Skeletal muscle satellite cell (primary cell): ENCODE data around the gene BEGAIN.

ENCODE experiments used
- H3K27me3 ChIP-seq: 2 replicates; pipeline ENCODE4 v1.7.0; 2013; ENCODE audit warnings: low read length; ENCODE audit not compliant: control insufficient read depth, insufficient read depth
- H3K36me3 ChIP-seq: 2 replicates; pipeline ENCODE4 v1.7.0; 2013; ENCODE audit warnings: mild to moderate bottlenecking, control low read depth, low read length; ENCODE audit not compliant: insufficient read depth
- H3K4me1 ChIP-seq: 2 replicates; pipeline ENCODE4 v1.7.0; 2013; ENCODE audit warnings: low read length; ENCODE audit not compliant: control insufficient read depth, insufficient read depth
- H3K4me2 ChIP-seq: 2 replicates; pipeline ENCODE4 v1.7.0; 2013; ENCODE audit warnings: mild to moderate bottlenecking, low read length
- H3K4me3 ChIP-seq: 2 replicates; pipeline ENCODE4 v1.7.0; 2013; ENCODE audit warnings: low read length
- H3K9ac ChIP-seq: 2 replicates; pipeline ENCODE4 v1.7.0; 2013; ENCODE audit warnings: mild to moderate bottlenecking, low read depth, low read length, moderate library complexity
- H3K9me3 ChIP-seq: replicated peaks from 2 replicates; pipeline ENCODE4 v1.7.0; 2013; ENCODE audit warnings: mild to moderate bottlenecking, control low read depth, low read length

The BEGAIN gene

GRCh38 chr14:100532906-100533655 lies 54.1 kb downstream of the BEGAIN start:
- Histone ChIP-seq H3K27me3 (no peaks in the 10 kb centered on the region), H3K4me2 (no peak overlapping the region), H3K9ac (no peak overlapping the region), H3K9me3 (no peaks in the 10 kb centered on the region), H3K36me3 (no peaks in the 10 kb centered on the region), H3K4me3 (no peak overlapping the region), H3K4me1 (no peaks in the 10 kb centered on the region)

- no peak overlapping the region for H3K4me3 ChIP-seq
- H3K9me3 ChIP-seq, result no peaks in the 10 kb centered on the region
- H3K4me1 ChIP-seq, result no peaks in the 10 kb centered on the region
- H3K9ac ChIP-seq, result no peak overlapping the region
- no peaks in the 10 kb centered on the region for H3K36me3 ChIP-seq
- H3K4me2 ChIP-seq, result no peak overlapping the region
- no peaks in the 10 kb centered on the region for H3K27me3 ChIP-seq
Measured at GRCh38 chr14:100532154-100532861, 54.9 kb downstream of the BEGAIN start.

DNA sequence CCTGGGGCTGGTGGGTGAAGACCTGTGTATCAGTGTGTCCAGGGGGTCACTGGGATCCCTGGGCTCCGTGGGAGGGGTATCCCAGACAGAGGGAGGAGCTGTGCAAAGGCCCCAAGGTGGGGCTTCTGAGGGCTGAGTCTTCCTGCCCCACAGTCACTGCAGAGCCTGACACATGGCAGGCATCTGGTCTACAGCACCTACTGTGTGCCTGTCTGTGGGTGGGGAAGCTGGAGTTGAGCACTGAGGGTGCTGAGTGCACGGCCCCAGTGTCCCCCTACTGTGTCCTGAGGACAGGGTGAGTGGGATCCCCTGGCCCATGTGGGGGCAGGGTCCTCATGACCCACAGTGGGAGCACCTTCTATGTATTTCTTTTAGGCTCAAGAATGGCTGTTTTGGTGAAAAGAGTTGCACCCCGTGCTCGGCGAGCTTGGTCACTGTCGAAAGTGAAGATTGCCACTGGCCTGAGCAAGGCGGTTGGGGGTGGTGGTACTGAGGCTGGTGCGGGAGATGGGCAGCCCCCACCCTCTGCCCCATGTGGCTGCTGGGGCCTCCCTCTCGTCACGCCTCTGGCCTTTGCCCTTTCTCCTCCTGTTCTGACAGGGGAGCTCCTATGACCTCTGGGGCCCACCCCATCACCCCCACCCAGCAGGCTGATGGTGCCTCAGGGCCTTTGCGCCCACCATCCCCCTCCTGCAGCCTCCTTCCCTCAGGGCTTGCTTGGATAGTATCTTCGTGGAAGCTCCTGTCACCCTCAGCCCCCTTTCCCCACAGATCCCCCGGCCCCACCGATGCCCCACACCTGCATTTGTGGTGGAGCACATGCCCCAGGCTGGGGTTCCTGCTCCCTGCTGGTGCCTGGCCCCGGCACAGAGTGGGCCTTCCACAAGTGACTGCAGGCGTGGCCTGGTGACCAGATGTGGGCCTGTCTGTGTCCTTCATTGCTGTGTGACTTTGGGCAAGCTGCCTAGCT lies 55.8 kb downstream of the BEGAIN start:
- peaks cover 9% of the 10 kb centered on the region for H3K36me3 ChIP-seq
- no peaks in the 10 kb centered on the region for H3K9me3 ChIP-seq
- no peak overlapping the region for H3K4me3 ChIP-seq
- no peak overlapping the region for H3K9ac ChIP-seq
- H3K4me2 ChIP-seq, result no peak overlapping the region
- no peaks in the 10 kb centered on the region for H3K27me3 ChIP-seq
- H3K4me1 ChIP-seq, result no peaks in the 10 kb centered on the region

- no peaks in the 10 kb centered on the region for H3K27me3 ChIP-seq
- no peak overlapping the region for H3K9ac ChIP-seq
- H3K36me3 ChIP-seq, result peaks cover 16% of the 10 kb centered on the region
- no peak overlapping the region for H3K4me2 ChIP-seq
- no peak overlapping the region for H3K4me3 ChIP-seq
- no peaks in the 10 kb centered on the region for H3K4me1 ChIP-seq
- no peaks in the 10 kb centered on the region for H3K9me3 ChIP-seq
Measured at GRCh38 chr14:100530270-100531072, 56.7 kb downstream of the BEGAIN start.

- Histone ChIP-seq H3K4me1 (no peaks in the 10 kb centered on the region), H3K36me3 (peaks cover 16% of the 10 kb centered on the region), H3K27me3 (no peaks in the 10 kb centered on the region), H3K4me2 (no peak overlapping the region), H3K4me3 (no peak overlapping the region), H3K9me3 (no peaks in the 10 kb centered on the region), H3K9ac (no peak overlapping the region)
Measured at GRCh38 chr14:100529561-100530031, 57.6 kb downstream of the BEGAIN start.

DNA sequence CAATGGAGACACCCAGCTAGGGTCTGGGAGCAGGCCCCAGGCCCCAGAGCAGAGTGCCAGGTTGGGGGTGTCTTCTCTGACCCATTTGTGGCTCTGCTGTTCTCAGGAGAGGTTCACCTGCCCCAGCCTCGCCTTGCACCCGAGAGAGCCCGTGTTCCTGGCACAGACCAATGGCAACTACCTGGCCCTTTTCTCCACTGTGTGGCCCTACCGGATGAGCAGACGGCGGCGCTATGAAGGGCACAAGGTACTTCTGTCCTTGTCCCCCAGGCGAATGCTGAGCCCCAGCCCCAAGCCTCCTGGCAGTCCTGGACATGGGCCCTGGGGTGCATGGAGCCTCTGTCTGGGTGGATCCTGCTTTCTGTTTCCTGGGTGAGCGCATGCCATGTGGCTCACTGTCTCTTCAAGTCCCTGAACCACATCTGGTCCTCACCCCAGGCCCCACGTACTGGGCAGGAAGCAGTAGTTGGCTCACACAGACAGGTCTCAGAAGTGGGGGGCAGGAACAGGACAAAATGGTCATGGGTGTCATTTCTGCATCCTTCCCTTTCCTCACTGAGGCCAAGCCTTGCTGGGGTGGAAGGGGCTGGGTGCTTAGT lies 58.2 kb downstream of the BEGAIN start:
- no peaks in the 10 kb centered on the region for H3K27me3 ChIP-seq
- H3K4me2 ChIP-seq, result no peak overlapping the region
- H3K36me3 ChIP-seq, result peaks cover 16% of the 10 kb centered on the region
- H3K9ac ChIP-seq, result no peak overlapping the region
- H3K9me3 ChIP-seq, result no peaks in the 10 kb centered on the region
- H3K4me3 ChIP-seq, result no peak overlapping the region
- H3K4me1 ChIP-seq, result no peaks in the 10 kb centered on the region

DNA sequence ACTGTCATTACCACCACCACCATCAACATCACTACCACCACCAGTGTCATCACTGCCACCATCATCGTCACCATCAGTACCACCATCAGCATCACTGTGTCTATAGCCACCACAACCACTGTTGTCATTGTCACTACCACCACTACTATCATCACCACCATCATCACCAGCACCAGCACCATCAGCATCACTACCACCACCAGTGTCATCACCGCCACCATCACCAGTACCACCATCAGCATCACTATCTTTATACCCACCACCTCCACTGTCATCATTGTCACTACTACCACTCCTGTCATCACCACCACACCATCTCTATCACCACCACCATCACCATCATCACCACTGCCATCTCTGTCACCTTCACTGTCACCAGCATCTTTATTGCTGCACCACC lies 60.6 kb downstream of the BEGAIN start:
- H3K36me3 ChIP-seq, result peaks cover 16% of the 10 kb centered on the region
- no peak overlapping the region for H3K9ac ChIP-seq
- no peak overlapping the region for H3K4me3 ChIP-seq
- no peaks in the 10 kb centered on the region for H3K27me3 ChIP-seq
- H3K9me3 ChIP-seq, result no peaks in the 10 kb centered on the region
- no peaks in the 10 kb centered on the region for H3K4me1 ChIP-seq
- H3K4me2 ChIP-seq, result no peak overlapping the region

DNA sequence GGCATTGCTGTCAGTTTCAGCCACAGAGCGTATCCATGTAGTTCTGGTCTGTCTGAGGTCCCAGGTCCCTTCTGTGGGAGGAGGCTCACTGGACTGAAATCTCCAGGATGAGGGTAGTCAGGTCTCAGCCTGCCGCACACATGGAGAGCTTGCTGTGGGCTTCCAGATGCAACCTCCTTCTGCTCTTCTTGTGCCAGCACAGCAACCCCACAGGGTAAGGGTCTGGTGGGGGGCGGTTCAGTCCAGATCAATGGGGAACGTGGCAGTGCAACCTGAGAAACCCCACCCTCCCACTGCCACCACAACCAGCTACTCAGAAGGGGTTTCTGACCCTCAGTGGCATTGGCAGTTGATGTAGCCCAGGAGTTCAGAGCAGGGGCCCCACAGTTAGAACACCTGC lies 61.2 kb downstream of the BEGAIN start:
- no peak overlapping the region for H3K9ac ChIP-seq
- no peak overlapping the region for H3K4me3 ChIP-seq
- H3K36me3 ChIP-seq, result peaks cover 16% of the 10 kb centered on the region
- no peaks in the 10 kb centered on the region for H3K4me1 ChIP-seq
- no peaks in the 10 kb centered on the region for H3K9me3 ChIP-seq
- H3K27me3 ChIP-seq, result no peaks in the 10 kb centered on the region
- H3K4me2 ChIP-seq, result no peak overlapping the region

DNA sequence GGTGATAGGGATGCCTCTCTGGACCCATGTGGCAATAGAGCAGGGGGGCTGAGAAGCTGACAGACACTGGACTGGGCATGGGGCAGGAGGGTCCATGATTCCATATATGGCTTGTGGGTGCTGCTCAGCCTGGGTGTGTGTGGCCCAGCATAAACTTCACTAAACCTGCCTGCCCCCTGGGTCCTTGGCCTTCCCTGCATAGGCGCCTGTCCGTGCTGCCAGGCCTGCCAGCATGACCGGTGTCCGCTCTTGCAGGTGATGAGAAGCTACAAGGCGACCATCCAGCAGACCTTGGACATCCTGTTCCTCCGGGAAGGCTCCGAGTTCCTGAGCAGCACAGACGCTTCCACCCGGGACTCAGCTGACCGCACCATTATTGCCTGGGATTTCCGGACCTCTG lies 61.6 kb downstream of the BEGAIN start:
- Histone ChIP-seq H3K36me3 (peaks cover 16% of the 10 kb centered on the region), H3K9me3 (no peaks in the 10 kb centered on the region), H3K4me1 (no peaks in the 10 kb centered on the region), H3K4me2 (no peak overlapping the region), H3K27me3 (no peaks in the 10 kb centered on the region), H3K4me3 (no peak overlapping the region), H3K9ac (no peak overlapping the region)

DNA sequence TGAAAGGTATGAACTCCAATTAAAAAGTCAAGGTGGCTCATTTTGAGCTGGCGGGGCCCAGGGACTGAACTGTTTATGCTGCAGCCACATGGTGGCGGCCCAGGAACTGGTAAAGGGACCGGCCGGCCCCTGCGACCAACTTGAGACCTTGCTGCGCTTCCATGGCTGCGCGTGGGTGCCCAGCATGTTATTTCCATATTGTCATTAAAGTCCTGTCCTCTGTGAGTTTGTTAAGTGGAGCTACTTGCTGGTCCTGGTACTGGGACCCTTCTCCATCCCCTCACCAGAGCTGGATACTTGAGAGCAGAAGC lies 62.3 kb downstream of the BEGAIN start:
- H3K27me3 ChIP-seq, result no peaks in the 10 kb centered on the region
- no peak overlapping the region for H3K9ac ChIP-seq
- no peak overlapping the region for H3K4me3 ChIP-seq
- H3K4me2 ChIP-seq, result no peak overlapping the region
- H3K9me3 ChIP-seq, result no peaks in the 10 kb centered on the region
- peaks cover 16% of the 10 kb centered on the region for H3K36me3 ChIP-seq
- no peaks in the 10 kb centered on the region for H3K4me1 ChIP-seq
